ENCODE results near the gene TWF2.

GRCh38 chr3:52265387-52265786 lies 26.4 kb upstream of the TWF2 start:
- TF ChIP-seq, protein P1, sequence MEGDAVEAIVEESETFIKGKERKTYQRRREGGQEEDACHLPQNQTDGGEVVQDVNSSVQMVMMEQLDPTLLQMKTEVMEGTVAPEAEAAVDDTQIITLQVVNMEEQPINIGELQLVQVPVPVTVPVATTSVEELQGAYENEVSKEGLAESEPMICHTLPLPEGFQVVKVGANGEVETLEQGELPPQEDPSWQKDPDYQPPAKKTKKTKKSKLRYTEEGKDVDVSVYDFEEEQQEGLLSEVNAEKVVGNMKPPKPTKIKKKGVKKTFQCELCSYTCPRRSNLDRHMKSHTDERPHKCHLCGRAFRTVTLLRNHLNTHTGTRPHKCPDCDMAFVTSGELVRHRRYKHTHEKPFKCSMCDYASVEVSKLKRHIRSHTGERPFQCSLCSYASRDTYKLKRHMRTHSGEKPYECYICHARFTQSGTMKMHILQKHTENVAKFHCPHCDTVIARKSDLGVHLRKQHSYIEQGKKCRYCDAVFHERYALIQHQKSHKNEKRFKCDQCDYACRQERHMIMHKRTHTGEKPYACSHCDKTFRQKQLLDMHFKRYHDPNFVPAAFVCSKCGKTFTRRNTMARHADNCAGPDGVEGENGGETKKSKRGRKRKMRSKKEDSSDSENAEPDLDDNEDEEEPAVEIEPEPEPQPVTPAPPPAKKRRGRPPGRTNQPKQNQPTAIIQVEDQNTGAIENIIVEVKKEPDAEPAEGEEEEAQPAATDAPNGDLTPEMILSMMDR (IDR thresholded peaks at IDR 0.05): no peak
- TF ChIP-seq EP300 (IDR thresholded peaks at IDR 0.05): no peak
- no peak for TF ChIP-seq POLR2A (IDR thresholded peaks at IDR 0.05)

Data from tibial nerve (tissue), 4 donors.